Stimulated activated CD8-positive, alpha-beta memory T cell treated with anti-CD3 and anti-CD28 coated beads, Interleukin-15, amount 100 ng/mL, for 48 hours (primary cell): ENCODE results near the gene ZNF716.
"Not testable (repeated sequence)": the region's sequence is repeated elsewhere in the genome, so short reads cannot be mapped to it uniquely, and the experiment has no call there.

Experiments
- DNase-seq, 2 donors: peaks; one replicate each; pipeline ENCODE4 v3.0.0-alpha.2; 2020; ENCODE audit warnings: low read depth in 2 of 2

Gene ZNF716

DNA sequence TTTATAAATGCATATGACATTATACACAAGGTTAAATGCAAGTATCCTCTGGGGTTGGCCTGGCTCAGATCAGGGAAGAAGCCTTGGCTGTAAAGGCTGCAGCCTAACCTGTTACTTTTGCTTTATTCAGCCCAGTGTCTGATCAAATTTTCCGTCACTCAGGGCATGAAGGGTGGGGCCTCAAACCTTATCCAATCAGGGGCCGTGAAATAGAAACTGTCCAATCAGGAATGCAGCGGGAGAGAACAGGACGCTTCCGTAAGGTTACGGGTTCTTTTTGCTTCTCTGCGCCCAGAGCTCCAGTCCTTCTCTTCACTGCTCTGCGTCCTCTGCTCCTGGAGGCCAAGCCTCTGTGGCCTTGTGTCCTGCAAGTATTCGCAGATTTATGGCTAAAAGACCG is at the start of gene ZNF716:
ZNF716 (plus strand) TSS at position 274 of the 400 bp plus-strand sequence; CDS start at position 386, 112 bp downstream.
- DNase-seq, result no peak

DNA sequence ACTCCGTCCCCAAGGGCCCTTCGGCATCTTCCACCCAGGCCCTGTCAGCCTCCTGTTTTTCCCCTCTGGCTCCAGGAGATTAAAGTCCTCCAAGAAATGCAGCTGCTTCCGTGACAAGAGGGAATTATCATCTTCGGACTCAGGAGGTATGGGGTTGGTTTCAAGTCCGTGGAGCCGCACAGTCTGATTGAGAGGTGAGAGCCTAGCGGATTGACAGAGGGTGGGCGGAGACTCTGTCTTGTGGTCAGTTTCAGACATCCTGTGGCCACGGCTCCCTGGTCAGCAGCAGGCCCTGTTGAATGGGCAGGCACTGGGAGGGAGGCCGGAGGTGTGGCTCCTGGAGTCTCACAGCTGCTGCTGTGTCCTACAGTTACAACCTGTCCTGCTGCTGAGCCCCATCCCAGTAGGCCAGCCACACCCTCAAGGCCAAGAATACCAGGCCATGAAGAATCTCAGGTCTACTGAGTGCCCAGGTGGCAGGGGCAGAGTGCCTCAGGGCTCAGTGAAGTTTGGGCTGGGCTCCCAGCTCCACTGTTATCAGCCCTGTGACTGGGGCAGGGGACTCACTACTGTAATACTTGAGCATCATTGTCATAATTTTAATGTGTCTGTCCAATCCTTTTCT is 49.3 kb upstream of the ZNF716 start:
- DNase-seq, result no peak

DNA sequence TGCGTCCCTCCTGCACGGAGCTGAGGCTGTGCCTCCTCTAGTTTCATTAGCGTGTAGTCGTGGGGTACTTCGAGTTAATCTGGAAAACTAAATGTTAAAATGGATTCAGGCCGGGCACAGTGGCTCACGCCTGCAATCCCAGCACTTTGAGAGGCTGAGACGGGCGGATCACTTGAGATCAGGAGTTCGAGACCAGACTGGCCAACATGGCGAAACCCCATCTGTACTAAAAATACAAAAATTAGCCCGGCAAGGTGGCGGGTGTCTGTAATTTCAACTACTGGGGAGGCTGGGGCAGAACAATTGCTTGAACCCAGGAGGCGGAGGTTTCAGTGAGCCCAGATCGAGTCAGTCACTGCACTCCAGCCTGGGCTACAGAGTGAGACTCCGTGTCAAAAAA is 46.9 kb upstream of the ZNF716 start:
- not testable (repeated sequence) for DNase-seq

DNA sequence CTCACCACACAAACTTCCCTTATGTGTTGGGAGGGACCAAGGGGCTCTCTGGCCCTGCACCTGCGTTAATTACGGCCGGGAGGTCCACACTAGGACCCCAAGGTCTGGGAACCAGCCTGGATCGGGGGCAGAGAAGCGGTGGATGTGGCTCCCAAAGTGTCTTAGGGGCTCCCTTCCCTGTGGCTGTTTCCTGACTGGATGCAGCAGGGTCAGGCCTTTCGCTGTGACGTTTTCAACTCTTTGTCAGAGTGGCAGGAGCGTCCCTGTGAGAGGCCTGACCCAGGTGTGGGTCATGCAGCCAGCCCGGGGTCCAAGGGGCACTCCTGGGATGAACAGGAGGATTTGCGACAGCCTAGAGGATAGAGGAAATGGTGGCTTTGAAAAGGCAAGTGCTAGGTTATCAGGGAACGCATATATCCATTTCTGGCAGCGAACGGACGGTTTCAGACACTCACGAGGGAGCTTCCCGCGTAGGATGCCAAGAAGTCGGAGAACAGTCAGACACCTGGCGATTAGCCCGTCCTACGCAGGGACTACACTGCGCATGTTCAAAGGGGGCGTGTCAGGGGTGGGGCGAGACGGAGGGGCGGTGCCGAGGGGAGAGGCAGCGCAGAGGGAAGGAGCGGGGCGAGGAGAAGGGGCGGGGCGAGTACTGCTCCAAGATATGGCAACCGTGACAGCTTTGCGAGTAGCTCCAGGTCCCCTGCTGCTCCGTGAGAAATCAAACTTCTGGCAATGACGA is 46.2 kb upstream of the ZNF716 start:
- DNase-seq, result no peak

DNA sequence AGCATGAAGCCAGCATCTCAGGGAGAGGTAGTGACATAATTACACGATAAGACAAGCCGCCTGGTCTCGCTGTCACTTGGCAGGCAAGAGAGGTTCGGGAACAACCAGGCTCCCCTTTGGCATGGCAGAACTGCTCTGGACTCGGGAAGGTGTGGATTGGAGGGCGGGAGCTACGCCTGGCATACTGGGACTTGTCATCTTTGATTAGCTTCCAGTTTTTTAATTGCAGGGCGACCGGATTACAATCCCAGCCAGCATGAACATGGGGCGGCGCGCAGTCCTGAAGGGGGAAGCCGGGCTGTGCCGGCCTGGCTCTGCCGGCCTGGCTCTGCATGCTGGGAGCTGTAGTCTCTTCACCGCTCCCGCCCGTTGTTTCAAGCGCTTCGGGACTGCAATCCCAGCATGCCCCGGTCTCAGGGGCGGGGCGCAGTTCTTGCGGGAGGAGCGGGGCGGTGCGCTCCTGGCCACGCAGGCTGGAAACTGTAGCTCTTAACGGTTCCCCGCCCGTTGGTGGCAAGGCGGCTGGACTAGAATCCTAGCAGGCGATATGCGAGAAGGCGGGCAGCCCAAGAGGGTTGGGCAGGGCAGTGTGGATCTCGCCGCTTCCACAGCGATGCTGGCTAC is 45.5 kb upstream of the ZNF716 start:
- no peak for DNase-seq

DNA sequence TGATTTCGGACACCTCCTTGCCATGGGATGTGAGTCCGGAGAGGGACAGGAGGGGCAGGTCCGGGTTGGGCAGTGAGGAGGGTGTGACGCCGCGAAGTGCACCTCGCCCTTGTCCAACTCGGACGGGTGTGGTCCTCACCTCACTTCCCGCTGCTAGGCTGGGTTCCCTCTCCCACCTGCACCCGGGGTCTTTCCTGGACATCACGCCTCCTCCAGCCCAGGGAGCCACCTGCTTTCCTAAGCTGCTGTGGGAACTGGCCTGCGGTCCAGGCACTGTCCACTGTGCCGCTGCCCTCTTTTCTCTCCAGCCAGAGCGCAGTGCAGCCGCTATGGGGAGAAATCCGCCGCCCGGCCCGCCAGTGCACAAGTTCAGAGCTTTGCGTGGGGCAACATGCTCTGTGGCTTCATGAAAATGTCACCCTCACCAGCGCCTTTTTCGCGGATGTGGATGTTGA is 45.0 kb upstream of the ZNF716 start:
- no peak for DNase-seq

- DNase-seq, result no peak
Measured at GRCh38 chr7:57407125-57407524, 42.9 kb upstream of the ZNF716 start.

DNA sequence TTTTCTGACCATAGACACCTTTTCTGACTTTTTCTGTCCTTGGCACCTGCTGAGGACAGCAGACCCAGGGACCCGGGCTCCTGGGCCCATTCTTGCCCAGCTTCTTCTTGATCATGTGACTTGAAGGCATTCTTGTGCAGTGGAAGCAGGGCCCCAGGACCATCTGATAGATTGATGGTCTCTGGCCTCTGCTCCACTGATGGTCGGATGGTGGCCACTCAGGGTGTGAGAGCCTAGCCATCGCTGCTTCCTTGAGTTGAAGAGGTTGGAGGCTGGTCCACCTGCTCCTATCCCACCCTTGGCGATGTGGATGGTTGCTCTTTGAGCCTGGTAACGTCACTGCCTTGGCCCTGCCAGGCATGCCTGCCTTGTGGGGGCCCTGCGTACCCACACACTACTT is 37.8 kb upstream of the ZNF716 start:
- DNase-seq, result no peak

GRCh38 chr7:57412618-57413017 is 37.4 kb upstream of the ZNF716 start:
- DNase-seq, result no peak

- no peak for DNase-seq
Measured at GRCh38 chr7:57413529-57414398, 36.2 kb upstream of the ZNF716 start.

GRCh38 chr7:57414415-57414814 is 35.6 kb upstream of the ZNF716 start:
- DNase-seq, result no peak

DNA sequence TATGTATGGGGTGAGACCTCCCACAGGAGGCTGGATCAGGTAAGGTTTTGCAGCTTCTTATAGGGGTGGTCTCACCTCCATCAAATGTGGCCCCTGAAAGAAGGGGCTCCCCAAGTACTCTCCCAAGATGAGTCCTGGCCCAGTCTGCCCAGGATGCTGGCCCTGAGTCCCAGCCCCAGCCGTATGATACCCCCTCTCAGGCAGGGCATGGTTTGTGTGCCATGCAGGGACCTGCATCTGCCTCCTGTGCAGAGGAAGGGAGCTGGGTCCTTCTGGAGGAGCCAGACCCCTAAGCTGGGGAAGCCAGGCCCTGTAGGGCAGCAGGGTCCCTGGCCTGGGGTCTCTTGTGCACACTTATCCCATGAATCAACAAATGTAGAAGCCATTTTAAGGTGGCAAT is 35.1 kb upstream of the ZNF716 start:
- no peak for DNase-seq

DNA sequence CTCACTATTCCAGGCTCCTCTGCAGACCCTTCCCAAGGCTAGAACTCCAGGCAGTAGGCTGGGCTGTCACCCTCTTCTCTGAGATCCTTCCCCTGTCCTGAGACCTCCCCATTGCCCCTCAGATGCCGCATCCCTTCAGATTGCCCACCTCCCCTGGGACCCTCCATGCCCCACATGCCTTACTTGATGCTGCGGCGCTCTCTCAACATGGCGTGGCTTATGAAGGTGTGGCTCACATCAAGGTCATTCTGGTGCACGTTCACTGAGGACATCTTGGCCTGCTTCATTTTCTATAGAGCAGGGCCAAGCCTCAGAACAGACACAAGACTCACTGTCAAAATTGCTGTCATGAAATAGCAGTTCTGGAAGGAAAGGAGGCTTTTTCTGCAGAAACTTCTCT is 34.7 kb upstream of the ZNF716 start:
- DNase-seq, result no peak

DNA sequence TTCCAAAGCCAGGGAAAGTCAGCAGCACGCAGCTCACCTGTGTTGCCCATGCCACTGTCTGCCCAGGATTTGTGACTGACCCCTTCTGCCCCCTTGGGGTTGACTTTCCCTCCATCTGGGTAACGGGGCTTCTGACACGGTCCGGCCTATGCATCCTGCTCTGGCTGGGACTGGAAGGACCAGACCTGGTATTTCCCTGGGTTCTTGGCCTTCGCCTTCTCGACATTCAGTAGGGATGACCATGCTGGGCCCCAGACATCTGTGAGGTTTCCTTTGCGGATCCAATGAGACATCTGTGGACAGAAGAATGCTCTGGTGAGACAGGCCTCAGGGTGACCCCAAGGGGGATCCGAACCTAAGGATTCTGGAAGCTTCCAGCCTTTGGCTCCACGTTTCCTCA is 34.2 kb upstream of the ZNF716 start:
- DNase-seq, result no peak

DNA sequence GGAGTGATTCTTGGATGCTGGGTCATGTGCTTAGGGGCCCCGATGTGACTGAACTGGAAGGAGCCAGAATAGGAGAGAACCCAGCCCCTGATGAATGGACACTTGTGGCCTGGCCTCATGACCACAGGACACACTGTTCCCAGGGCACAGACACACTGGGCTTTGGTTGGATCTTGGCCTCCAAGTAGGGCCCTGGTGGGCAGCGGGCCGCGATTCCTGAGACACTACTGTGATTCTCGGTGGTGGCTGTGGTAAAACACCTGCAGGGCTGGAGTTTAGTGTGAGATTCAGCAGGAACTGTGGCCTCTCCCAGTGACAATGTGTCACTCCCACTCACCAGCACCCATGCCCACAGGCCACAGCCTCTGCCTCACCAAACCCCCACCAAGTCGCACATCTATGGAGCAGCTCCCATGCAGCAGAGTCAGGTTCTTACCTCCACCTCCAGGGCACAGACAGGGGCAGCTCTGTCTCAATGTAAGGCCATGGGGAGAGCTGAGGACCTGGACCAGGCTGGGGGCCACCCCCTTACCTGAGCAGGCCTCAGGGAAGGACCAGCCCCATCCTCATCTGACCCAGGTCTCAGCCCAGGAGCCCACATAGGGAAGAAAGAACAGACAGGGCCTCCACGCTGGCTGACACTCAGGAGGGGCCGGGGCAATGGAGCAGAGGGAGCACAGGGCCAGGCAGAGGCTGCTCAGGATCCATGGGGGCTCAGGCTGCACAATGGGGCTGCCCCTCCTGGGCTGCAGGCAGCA is 33.2 kb upstream of the ZNF716 start:
- no peak for DNase-seq

DNA sequence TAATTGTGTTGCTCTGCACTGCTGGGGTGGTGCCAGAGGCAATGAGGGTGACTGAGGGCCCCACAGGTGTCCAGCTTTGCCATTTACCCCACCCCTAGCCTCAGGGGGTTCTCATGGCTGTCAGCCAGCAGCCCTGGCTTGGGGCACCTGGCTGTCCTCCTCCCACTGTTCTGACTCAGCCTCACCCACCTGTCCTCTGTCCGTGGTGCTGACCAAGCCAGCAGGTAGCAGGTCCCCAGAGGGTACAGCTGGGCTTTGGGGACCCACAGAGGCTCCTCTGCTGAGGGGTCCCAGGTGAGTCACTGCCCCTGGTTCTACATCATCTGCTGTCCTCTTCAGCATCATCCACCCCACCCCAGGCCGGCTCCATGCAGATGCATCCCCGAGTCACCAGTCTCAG is 32.2 kb upstream of the ZNF716 start:
- no peak for DNase-seq

DNA sequence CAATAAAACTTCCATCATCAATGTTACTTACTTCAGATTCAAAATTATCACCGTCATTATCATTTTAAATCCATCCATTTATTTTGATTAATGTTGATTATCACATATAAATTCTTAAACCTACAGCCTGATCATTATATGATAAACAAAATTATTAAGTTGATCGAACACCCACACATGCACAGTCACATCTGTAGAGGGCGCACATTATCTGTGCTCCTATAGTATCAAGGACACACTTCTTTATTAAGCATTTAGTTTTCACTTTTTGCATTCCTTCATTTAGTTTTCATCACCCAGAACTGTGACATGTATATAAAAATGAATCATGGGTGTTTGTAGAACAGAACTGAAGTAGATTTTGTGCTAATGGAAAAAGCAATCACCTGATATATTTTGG is 26.2 kb upstream of the ZNF716 start:
- DNase-seq, result no peak

- DNase-seq, result no peak
Measured at GRCh38 chr7:57424515-57425238, 25.3 kb upstream of the ZNF716 start.

GRCh38 chr7:57425239-57425944 is 24.6 kb upstream of the ZNF716 start:
- no peak for DNase-seq
